Adrenal gland (tissue), 19 donors: ENCODE data around the gene ADRB1. TPM values are rescaled to one million over a fixed set of nuclear protein-coding genes. Genes with fewer than 3 reads are reported as not detected.

Experiments
- DNase-seq, 7 donors: peaks; one replicate each; pipeline ENCODE4 v3.0.0-alpha.2; 2019 to 2020
- H3K27ac ChIP-seq, 5 donors: fragments of 200-600 bp; sonication (generic) in 4 of 5; 1 replicate in 3 of 5; 2 replicates in 2 of 5; pipeline versions ENCODE4 v1.5.1 to v1.8.0; 2016 to 2020; ENCODE audit warnings: mild to moderate bottlenecking in 1 of 5
- H3K27me3 ChIP-seq: fragments of 200-600 bp; 2 replicates; pipeline ENCODE4 v1.8.0; 2021
- H3K36me3 ChIP-seq, 2 donors: fragments of 200-600 bp; replicated peaks in 1 of 2; 1 replicate in 1 of 2; 2 replicates in 1 of 2; pipeline versions ENCODE4 v1.5.1 to v1.8.0; 2018 to 2022
- H3K4me1 ChIP-seq, 2 donors: fragments of 200-600 bp; replicated peaks in 1 of 2; 1 replicate in 1 of 2; 2 replicates in 1 of 2; pipeline versions ENCODE4 v1.5.1 to v1.8.0; 2018 to 2021
- H3K4me3 ChIP-seq, 4 donors: fragments of 200-600 bp; sonication (generic) in 3 of 4; one replicate each; pipeline ENCODE4 v1.5.1; 2016 to 2018
- H3K9me3 ChIP-seq, 3 donors: fragments of 200-600 bp; sonication (generic) in 1 of 3; replicated peaks in 1 of 3; 1 replicate in 2 of 3; 2 replicates in 1 of 3; pipeline versions ENCODE4 v1.5.1 to v1.8.0; 2016 to 2021
- CTCF ChIP-seq, 6 experiments: fragments of 450-650 bp in 4 of 6; fragments of 200-600 bp in 2 of 6; sonication (generic) in 1 of 6; IDR thresholded peaks; 1 replicate in 5 of 6; 2 replicates in 1 of 6; pipeline versions ENCODE4 v1.5.1 to v1.8.0; 2016 to 2021; ENCODE audit warnings: antibody characterized with exemption in 6 of 6, mild to moderate bottlenecking in 2 of 6, moderate library complexity in 1 of 6
- POLR2A ChIP-seq, 2 donors: fragments of 450-650 bp; IDR thresholded peaks; one replicate each; pipeline ENCODE4 v1.6.1; 2017; ENCODE audit warnings: antibody characterized with exemption in 2 of 2, mild to moderate bottlenecking in 2 of 2, moderate library complexity in 1 of 2
- WGBS, 4 donors: extraction: QIAGEN DNeasy Blood & Tissue Kit in 2 of 4; methylation state at CpG; one replicate each; pipeline versions ENCODE4 v1.1.5 to v1.1.7; 2013 to 2017; 5-methylcytosine and 5-hydroxymethylcytosine counted together
- intact Hi-C, 2 donors: fragments of 100-400 bp; cut with DNase I; formaldehyde crosslinking; loops; one replicate each; pipeline versions ENCODE4 v1.14.1 to v1.15.0; 2022 to 2023
- long read RNA-seq, 10 donors: library from polyadenylated mRNA in 3 of 10; unstranded in 2 of 10; stranded (forward) in 1 of 10; transcript quantifications; one replicate each; pipeline ENCODE4 v2.0.0 and lab custom pipeline, GENCODE V29; 2021 to 2026
- polyA plus RNA-seq, 3 donors: library from polyadenylated mRNA; stranded (reverse); fragments of 200-250 nt in 2 of 3; fragments of 350-450 nt in 1 of 3; fragmentation: Illumina TruSeq in 1 of 3; extraction: RNeasy Lipid Tissue Mini Kit (QIAGEN cat#74804) in 1 of 3; gene quantifications; one replicate each; pipeline ENCODE4 v1.2.3, GENCODE V29; 2013 to 2014
- total RNA-seq, 9 donors: library from RNA; depleted of rRNA in 4 of 9; stranded (reverse); fragments of >200 nt in 4 of 9; fragments of 120-200 nt in 1 of 9; fragmentation: NEBNext Ultra II Directional in 1 of 9; extraction: Animal tissue kit (Norgen Biotek cat#: 25700) in 1 of 9; gene quantifications; one replicate each; pipeline versions ENCODE4 v1.1.0 to v1.2.4, GENCODE V29; 2013 to 2023
- donor health status: healthy with polysubstance abuse.
- donor health status: Bipolar disorder and iron deficiency.
- donor health status: DM: yes; HTN: yes; CAD: no.
- donor health status: DM: no; HTN: no; CAD: no.
- donor health status: DM: no; HTN: no; CAD: no.
- donor health status: DM: yes; HTN: yes; CAD: no.

Gene ADRB1
- total RNA-seq = under 1 TPM in 6 of 9 donors, not detected in 3; 0.14 to 0.78 (median 0.36) TPM
- under 1 TPM; 0.13 to 0.54 (median 0.24) TPM for polyA plus RNA-seq
- long read RNA-seq, donor 1 = 0 reads
- long read RNA-seq, donor 2 = 0 reads
- long read RNA-seq, donor 3 = 0 reads
- long read RNA-seq, donor 4 = 0 reads
- long read RNA-seq, donor 5 = 0 reads
- long read RNA-seq, donor 6 = 0 reads
- long read RNA-seq, donor 7 = 0 reads
- long read RNA-seq, donor 8, partial matches to known transcripts = 0 of 4 reads
- long read RNA-seq, donor 8, other reads (novel, unspliced or antisense) = 0 of 4 reads
- long read RNA-seq, donor 9 = 0 reads
- long read RNA-seq, donor 10, partial matches to known transcripts = 0 of 1 reads
- long read RNA-seq, donor 10, other reads (novel, unspliced or antisense) = 0 of 1 reads

- no peak for TF ChIP-seq CTCF (IDR thresholded peaks at IDR 0.05)
- no peak for TF ChIP-seq POLR2A (IDR thresholded peaks at IDR 0.05)
- H3K36me3 ChIP-seq = no peaks in the 10 kb centered on the region
- H3K4me1 ChIP-seq = no peaks in the 10 kb centered on the region
- peak within 1 kb of the TSS in 1 of 5 donors; percentile 45 for H3K27ac ChIP-seq
- H3K27me3 ChIP-seq = peaks cover 35% of the 10 kb centered on the region
- H3K9me3 ChIP-seq = no peaks in the 10 kb centered on the region
- intact Hi-C loops = no loop called here
- DNase-seq = peak; percentile 46 to 86 (median 56)
- peak within 1 kb of the TSS in 1 of 4 donors; percentile 48 for H3K4me3 ChIP-seq
- 0 to 2% (median 1%) methylated on average over 14 to 90 of the region's 90 CpGs for WGBS, 4 donors
These were observed at the start of gene ADRB1 for GRCh38 chr10:114043532-114044246. ADRB1 (plus strand) TSS chr10:114043866; CDS start chr10:114044133, 267 bp downstream.

GRCh38 chr10:113995201-113995600, 48.5 kb upstream of the ADRB1 start:
- no peaks in the 10 kb centered on the region for H3K27me3 ChIP-seq
- H3K9me3 ChIP-seq = no peaks in the 10 kb centered on the region
- TF ChIP-seq CTCF (IDR thresholded peaks at IDR 0.05) = no peak
- no peak for TF ChIP-seq POLR2A (IDR thresholded peaks at IDR 0.05)
- intact Hi-C loops = no loop called here
- DNase-seq = no peak
- H3K4me1 ChIP-seq = peaks cover 2 to 12% of the 10 kb centered on the region in 2 donors
- H3K36me3 ChIP-seq = no peaks in the 10 kb centered on the region
- no peak overlapping the region for H3K4me3 ChIP-seq
- no peak overlapping the region for H3K27ac ChIP-seq
- 84 to 93% (median 85%) methylated on average over 2 of the region's 2 CpGs for WGBS, 4 donors

DNA sequence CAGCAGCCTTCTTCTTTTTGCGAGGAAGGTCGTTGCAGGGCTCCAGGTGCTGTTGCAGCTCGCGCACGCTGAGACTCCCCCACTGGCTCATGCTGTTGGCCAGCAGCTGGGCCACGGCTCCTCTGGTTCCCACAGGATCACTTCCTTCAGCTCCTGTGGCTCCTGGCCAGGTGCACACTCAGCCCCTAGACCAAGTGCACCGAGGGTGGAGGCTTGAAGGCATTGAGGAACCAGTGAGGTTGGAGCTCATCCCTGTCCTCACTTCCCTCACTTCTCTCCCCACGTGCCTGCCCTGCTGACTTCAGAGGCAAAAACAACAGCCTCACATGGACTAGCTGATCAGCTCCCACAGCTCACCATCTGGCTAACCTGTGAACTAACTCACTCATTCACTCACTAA, 46.2 kb upstream of the ADRB1 start:
- H3K27ac ChIP-seq = no peak overlapping the region
- WGBS, 4 donors = 55 to 61% (median 57%) methylated on average over 6 to 8 of the region's 8 CpGs
- no peaks in the 10 kb centered on the region for H3K9me3 ChIP-seq
- H3K27me3 ChIP-seq = no peaks in the 10 kb centered on the region
- no peaks in the 10 kb centered on the region for H3K36me3 ChIP-seq
- peak in 4 of 7 donors; percentile 13 to 30 (median 21) for DNase-seq
- intact Hi-C loops = no loop called here
- peaks cover 0 to 12% of the 10 kb centered on the region in 2 donors for H3K4me1 ChIP-seq
- TF ChIP-seq POLR2A (IDR thresholded peaks at IDR 0.05) (no peak), CTCF (IDR thresholded peaks at IDR 0.05) (no peak)
- no peak overlapping the region for H3K4me3 ChIP-seq

- intact Hi-C loops = no loop called here
- Histone ChIP-seq H3K4me3 (no peak overlapping the region), H3K36me3 (no peaks in the 10 kb centered on the region), H3K9me3 (no peaks in the 10 kb centered on the region), H3K4me1 (no peaks in the 10 kb centered on the region), H3K27me3 (no peaks in the 10 kb centered on the region), H3K27ac (no peak overlapping the region)
- DNase-seq = no peak
- TF ChIP-seq CTCF (IDR thresholded peaks at IDR 0.05) = no peak
- no peak for TF ChIP-seq POLR2A (IDR thresholded peaks at IDR 0.05)
- 37 to 62% (median 49%) methylated on average over 5 of the region's 5 CpGs for WGBS, 4 donors
These were observed 44.1 kb upstream of the ADRB1 start for GRCh38 chr10:113999531-113999930.
